ENCODE results near the gene CCDC88C.
"Not testable (repeated sequence)": the region's sequence is repeated elsewhere in the genome, so short reads cannot be mapped to it uniquely, and the experiment has no call there.

CCDC88C gene

DNA sequence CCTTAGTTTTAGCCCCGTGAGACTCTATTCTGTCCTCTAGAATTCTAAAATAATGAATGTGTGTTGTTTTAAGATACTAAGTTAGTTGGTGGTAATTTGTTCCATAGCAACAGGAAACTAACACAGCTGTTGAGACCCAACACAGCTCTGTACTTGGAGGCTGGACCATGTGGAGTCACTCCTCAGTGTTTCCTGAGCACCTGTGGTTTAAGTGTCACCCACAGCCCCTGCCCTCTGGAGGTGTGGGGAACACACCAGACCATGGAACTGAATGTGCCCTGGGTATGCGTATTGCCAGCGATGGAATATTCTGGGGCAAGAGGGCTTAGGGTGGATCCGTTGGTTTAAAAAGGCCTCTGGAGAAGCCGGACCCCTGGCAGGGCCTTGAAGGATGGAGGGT, 156.5 kb downstream of the CCDC88C start:
- no peak for DNase-seq

DNA sequence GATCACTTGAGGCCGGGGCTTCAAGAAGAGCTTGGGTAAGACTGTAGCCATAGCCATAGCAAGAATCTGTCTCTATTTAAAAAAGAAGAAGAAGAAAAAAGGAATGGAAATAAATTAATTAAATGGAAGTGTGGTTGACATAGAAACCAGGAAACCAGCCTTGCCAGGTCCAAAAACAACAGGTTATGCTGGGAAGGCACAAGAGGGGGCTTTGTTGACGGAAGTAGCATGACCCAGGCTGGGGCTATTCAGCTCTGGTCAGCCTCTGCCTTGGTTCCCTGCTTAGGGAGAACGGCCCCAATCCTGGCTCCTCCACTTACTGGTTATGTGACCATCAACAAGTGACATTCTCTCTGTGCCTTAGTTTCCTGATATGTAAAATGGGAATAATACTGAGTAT, 158.7 kb downstream of the CCDC88C start:
- DNase-seq, result no peak

DNA sequence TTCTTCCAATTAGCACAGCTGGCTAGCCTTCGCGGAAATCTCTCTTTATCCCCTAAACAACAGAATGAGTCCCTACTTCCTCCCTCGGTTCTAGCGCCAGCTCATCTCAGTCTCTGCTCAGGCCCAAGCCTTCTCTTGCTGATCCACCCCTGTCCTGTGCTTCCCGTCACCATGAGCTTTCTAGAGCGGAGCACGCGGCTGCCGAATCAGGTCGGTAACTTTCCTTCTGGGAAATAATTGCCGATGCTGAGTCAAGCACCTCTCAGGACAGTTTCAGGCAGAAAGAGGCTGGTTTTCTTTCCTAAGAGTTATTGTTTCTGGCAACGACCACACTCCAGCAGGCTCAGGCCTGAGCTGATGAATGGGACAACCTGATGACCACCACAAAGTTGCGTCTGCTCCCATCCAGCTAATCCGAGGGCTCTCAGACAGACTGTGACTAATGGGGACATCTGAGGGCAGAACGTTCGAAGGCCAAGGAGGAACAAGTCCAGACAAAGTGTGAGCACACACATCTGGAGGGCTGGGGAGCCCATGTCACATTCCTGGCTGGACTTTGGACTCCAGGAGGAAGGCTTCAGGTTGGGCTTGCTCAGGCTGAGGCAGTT, 159.5 kb downstream of the CCDC88C start:
- DNase-seq, result no peak

DNA sequence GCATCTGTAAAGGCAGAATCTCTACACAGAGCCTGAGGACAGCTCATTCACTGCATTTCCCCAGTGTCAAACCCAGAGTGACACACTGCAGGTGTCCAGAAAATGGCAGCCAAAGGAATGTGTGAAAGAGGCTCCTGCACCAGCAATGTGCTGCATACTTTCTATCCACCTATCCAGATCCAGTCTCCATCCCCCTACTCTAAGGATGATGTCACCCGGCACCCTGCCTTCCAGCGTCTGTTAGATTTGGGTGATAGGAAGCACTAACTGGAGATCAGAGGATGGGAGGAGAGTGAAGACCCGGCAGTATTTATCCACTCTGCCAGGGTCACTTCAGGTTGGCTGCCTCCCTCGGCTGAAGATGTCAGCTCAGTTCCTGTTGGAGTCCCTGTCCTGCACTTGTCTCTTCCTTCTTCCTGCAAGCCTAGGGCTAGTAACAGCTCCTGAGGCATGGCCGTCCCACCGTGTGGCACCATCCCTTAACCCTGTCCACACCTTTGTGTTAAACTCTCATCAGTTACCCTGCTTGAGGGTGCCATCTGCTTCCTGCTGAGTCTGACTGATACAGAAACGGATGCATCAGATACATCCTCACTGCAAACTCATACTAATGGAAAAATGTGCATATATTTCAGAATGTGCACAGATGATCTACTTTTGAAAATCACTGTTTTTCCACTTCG, 160.2 kb downstream of the CCDC88C start:
- DNase-seq, result no peak

DNA sequence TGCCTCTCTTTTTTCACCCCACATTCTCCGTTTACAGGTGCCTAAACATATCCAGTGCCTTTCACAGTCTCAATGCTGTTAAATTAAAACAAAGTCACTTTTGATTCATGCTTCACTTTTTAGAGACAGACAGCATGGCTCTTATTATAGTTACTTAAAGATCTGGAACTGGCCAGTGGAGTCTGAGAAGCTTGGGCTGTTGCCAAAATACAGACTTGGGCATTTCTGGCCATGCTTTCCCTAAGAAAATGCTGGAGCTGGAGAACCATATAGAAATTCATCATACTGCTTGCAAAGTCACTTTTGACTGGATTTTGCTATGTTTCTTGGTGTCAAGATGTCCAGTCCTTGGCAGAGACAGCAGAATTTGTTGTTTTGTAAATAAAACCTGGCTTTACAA, 161.0 kb downstream of the CCDC88C start:
- no peak for DNase-seq

DNA sequence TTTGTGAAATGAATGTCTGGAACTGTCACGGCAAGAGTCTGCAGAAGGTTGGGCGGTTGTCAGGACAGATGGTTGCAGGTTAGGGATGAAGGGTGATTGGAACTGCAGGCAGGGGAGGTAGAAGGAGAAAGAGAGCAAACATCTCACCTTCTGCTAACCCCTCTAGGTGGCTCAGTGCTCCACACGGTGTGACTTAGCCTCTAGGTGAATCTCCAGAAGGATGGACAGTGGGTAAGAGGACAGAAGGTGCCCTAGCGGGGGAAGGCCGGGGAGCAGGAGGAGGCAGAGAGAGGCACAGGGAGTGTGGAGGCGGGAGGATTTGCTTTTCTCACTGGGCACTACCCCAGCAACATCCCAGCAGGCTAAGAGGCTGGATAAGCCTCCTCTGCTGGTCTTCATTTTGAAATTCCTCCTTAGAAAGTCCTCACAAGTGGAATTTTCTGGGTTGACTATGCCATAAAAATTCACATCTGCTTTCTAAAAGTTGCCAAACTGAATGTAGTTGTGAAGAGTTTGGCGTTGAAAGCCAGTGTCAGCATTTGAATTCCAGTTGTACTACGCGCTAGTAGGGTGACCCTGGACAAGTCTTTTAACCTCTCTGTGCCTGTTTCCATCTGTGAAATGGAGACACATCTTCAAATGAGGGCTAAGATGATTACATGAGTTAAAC, 162.5 kb downstream of the CCDC88C start:
- DNase-seq, result no peak

DNA sequence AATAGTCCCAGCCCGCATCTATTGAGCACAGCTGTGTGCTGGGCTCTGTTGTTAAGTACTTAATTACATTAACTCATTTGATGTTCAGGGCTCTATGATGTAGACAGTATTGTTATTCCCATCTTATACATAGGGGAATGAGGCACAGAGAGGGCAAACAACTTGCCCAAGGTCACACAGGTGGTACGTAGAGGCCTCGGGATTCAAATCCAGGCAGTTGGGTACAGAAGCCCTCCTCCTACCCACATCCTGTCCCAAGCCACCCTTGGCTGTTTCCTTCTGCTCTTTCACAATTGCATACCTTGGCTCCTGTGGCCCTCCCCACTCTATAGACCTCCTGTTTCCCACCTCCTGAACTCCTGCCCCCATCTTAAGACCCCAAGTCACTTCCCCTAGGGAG, 163.2 kb downstream of the CCDC88C start:
- DNase-seq, result no peak

DNA sequence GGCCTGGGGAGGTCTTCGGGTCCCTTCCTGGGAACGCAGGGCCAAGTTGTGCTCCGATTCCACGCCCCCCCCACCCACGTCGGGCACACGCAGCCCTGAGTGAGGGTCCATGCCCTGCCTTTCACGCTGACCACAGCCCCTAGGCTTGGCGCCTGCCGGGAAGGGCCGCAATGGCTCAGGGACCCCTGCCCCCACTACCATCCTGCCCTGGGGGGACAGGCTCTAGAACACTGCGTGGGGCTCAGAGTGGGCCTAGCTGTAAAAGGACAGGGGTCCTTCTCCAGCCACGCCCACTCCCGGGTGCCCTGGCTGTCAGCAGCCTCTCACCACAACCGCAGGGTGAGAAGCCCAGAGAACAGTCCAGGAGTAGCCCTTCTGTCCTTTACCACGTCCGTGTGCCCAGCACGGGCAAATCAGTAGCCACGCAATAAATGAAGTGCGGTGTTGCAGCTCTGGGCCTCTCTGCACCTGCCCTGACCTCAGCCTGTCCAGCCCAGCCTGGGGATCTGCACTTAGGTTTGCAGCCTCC, 163.8 kb downstream of the CCDC88C start:
- no peak for DNase-seq

DNA sequence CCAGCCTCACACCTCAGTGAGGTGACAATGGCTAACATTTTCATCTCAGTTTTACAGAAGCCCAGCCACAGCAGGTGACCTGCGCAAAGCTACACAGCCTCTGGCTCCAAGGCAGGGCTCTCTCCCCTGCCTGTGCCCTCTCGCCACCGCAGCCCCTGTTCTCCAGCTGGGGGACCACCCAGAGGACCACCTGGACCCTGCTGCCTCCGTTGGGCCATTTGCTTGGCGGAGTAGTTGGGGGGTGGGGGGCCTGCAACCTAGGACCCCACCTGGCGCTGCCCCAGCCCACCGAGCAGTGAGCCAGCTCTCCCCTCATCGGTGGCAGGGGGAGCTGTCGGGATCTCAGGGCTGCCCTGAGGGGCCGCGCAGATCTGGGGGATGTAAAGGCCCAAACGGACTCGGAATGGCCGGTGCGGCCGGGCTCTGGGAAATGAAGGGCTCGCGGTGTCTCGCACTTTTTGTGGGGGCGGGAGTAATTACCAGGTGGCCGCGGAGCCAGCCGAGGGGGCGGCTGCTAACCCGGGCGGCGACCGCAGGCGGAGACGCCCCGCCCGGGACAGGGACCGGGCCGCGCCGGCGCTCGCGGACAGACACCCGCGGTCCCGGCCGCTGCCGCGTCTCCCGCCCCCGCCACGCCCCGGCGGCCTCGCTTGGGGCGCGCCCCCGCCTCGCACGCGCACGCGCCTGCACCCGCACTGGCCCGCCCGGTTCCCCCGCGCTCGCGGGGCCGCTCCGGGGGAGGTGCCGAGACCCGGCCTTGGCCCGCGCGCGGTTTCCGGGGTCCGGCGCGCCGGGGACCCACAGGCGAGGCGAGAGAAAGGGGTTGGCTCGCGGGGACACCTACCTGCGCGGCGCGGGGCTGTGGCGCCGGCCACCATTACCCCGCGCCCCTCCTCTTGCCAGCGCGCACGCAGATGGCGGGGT, 164.5 kb downstream of the CCDC88C start:
- no peak for DNase-seq

DNA sequence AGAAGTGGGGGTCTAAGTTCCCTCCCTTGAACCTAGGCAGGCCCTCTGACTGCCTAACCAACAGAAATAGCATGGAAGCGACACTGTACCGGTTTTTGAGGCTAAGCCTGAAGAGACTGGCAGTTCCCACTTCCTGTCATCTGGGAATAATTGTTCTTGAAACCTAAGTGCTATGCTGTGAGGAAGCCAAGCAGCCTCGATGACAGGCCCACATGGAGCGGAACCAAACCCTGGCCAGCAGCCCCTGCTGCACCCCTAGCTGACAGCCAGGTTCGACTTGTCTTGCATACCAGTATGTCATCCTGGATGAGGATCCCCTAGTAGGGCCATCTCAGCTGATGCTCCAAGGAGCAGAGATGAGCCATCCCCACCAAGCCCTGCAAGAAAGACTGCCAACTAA, 166.7 kb downstream of the CCDC88C start:
- no peak for DNase-seq

DNA sequence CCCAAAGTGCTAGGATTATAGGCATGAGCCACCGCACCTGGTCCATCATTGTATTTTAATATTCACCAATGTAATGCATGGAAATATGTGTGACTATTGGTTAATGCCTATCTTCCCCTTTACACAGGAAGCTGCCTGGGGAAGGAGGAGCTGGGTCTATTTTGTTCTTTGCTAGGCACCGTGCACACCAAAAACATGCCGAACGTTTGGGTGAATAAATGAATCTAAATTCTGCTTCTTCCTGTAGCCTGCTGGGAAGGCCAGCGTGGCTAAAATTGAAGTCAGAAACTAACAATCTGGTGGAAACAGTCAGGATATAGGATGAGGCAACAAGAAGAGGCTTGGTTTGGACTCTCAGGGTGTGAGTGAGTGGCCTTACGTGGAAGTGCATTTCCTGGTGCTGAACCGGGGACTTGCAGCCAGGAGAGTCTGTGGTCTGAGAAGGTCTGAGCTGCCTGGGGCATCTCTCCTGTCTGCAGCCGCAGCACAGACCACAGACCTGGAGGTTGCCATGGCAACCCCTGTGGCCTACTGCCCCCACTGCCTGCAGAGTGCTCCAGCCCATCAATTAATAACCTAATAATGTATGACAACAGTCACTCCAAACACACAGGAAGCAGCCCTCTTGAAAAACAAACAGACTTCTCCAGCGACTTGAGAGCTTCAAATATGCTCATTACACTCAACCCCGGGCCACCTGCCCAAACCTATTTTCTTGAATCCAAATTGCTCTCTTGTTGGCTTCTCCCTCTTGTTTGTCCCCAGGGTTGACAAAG, 167.6 kb downstream of the CCDC88C start:
- DNase-seq, result peak; percentile 88

DNA sequence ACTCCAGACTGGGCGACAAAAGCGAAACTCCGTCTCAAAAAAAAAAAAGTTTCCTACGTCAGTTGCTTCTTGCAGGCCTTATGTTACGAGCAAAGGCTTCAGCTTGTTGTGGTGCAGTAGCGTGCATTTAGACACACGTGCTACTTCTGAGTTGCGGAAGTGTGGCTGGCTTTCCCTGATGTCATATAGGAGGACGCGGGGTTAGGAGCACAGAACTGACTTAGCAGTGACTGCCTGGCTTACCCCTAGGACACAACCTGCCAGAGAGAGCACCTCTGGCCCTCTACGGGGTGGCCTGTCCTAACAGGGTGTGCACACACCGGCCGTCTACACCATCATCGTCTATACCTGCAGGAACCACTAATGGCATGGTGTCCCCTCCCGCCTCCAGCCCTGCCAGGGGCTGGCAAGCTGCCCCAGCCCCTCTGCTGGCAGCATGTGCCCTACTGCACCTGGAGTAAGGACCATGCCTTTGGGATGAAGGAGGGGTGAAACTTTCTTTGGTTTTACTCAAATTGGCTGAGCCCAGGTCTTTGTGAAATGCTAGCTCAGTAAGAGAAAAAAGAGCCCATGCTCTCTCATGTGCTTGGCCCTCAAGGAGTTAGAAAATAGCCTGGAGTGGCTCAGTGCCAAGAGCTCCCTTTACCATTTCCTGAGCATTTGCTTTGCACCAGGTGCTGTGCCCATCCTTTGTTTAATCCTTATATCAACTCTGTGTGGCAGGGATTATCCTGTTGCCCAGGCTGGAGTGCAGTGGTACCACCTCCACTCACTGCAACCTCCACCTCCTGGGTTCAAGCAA, 171.4 kb downstream of the CCDC88C start:
- DNase-seq, result no peak

DNA sequence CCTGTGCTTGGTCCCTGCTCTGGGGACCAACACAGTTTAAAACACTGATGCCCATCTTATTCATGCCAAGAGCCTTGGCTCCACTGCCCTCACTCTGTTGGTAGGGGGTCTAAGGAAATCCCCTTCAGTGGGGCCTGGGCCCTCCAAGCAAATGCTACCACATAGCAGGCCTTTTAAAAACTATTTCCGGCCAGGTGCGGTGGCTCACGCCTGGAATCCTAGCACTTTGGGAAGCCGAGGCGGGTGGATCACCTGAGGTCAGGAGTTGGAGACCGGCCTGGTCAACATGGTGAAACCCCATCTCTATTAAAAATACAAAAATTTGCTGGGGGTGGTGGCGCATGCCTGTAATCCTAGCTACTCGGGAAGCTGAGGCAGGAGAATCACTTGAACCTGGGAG, 172.0 kb downstream of the CCDC88C start:
- not testable (repeated sequence) for DNase-seq

DNA sequence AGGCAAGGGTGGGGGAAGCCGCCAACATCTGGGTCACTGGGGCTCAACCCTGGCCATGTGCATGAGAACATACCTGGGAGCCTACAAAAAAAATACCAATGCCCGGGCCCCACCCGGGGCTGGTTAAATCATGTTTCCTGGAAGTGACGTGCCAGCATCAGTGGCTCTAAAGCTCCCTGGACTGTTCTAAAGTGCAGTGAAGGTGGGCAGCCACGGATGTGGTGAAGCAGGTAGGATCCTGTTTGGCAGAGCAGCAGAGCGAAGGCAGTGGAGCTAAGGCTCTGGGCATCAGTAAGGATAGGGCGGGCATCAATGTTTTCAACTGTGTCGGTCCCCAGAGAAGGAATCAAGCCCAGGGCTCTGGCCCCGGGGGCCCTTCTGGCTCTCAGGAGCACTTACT, 172.6 kb downstream of the CCDC88C start:
- DNase-seq, result no peak

DNA sequence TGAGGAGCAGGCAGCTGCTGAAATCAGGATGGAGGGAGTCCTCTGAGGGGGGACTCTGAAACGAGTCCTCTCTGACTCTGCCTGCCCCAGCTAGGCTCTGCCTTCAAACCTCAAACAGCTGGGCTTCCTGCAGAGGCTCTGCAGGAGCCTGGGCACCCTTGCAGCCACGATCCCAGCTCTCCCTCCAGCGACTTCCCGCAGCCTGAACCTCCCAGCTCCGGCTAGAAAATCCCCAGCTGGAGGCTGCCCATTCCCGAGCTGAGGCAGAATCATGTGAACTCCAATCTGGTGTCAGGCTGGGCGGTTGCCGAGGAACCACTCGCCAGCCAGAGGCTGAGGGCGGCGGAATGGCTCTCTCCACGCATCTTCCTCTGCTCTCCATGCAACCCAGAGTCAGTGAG, 173.1 kb downstream of the CCDC88C start, which contains the start of gene GPR68:
Gene GPR68, minus strand, starts transcription at position 204 of the 401 bp plus-strand sequence. CDS start 9,654 bp downstream, outside the sequence.
- DNase-seq, result peak; percentile 24

DNA sequence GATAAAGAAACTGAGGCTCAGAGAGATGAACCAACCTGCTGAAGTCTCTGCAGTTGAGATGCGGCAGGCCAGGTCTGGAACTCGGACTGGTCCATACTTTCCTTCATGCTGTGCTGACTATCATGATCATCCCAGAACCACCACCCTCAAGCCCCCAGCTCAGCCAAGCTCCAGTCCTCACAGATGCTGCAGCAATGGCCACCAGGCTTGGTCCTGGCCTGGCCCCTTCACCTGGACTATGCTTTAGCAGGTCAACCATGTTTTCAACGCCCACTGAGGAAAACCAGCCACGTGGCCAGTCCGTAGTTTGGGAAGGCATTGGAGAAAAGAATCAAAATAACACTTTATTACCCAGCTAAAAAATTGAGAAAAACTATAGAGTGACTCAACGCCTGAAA, 174.5 kb downstream of the CCDC88C start:
- DNase-seq, result no peak

DNA sequence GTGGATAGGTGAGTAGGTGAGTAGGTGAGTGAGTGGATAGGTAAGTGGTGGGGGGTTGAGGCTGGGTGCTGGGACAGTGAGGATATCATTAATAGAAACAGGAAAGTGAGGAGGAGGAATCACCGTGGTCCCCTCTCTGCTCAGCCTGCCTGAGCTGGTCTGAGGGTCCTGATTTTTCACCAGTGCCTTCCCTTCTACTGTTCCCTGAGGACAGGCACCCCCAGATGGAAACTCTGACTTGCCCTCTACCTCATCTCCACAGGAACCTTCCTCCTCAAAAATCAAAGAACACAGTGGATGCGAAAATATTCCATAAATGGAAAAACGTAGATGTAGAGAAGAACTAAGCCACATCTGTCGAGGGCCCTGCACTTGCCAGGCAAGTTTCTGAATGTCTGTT, 175.0 kb downstream of the CCDC88C start:
- no peak for DNase-seq

DNA sequence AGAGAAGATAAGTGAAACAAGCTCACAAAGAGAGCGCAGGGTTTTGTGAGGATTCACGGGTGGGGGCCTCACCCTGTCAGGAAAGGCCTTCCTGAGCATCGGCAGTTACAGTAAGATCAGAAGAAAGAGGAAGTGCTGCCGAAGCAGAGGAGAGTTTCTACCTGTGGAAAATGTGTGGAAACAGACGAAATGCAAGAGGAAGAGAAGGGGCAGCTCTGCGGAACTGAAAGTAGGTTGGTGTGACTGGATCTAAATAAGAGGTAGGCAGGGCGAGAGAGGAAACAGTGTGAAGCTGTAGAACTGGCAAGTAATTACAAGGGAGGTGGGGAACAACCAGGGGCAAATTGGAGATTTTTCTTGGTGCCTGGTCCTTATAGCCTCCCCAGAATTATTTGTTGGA, 175.8 kb downstream of the CCDC88C start:
- DNase-seq, result no peak

DNA sequence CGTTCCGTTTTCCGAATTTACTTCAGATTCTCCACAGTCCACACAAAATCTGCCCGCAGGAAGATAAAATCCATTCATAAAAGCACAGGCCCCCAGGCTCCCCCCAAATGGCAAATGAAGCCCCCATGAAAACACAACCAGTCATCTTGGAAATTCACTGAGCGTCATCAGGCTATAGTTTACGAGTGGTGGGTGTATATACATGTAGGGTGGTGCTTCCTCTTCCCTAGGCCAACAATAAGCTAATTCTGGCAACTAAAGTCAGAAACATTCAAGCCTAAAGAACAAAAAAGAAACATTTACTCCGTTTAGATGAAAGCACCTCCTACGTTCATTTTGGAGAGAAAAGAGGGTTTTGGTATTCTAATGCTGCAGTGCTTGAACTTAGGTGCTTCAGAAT, 179.0 kb downstream of the CCDC88C start:
- no peak for DNase-seq

DNA sequence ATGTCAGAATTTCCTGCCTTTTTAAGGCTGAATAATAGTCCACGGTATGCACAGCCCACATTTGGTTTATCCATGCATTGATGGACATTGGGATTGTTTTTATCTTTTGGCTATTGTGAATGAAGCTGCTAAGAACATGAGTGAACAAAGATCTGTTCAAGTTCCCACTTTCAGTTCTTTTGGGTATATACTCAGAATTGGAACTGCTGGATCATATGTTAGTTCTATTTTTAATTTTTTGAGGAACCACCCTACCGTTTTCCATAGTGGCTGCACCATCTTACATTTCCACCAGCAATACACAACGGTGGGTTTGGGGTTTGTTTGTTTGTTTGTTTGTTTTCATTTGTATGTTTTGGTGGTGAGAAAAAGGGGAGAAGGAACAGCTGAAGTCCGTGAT, 179.5 kb downstream of the CCDC88C start:
- no peak for DNase-seq

DNA sequence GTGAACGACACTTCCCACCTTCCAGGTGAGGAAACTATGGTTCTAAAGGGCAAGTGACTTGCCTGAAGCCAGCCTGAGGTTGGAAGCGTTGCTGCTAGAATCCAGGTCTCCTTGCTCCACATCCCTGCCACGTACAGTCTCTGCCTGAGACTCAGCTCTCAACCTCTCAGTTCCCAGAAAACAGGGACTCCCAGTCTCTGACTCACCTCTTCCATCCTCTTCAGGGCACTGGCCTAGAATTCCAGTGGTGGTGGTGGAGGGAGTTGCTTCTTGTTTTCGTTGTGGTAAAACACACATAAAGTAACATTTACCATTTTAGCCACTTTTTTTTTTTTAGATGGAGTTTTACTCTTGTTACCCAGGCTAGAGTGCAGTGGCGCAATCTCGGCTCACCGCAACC, 180.4 kb downstream of the CCDC88C start:
- DNase-seq, result no peak
